T-helper 2 cell treated with Interferon-gamma antibody and Interleukin-4, amounts not matched to agents 5 μg/mL and 100 μg/mL, for 36 hours (primary cell): ENCODE data around the gene NATD1.
"Not testable (repeated sequence)": the region's sequence is repeated elsewhere in the genome, so short reads cannot be mapped to it uniquely, and the experiment has no call there.

Experiments used
- DNase-seq: peaks from one replicate; pipeline ENCODE4 v3.0.0; 2021; ENCODE audit warnings: low spot score
- H3K27ac Mint-ChIP-seq: one replicate; pipeline ENCODE4 v1.8.0; 2021; ENCODE audit warnings: mild to moderate bottlenecking, mixed read lengths
- H3K27me3 Mint-ChIP-seq: one replicate; pipeline ENCODE4 v1.8.0; 2021; ENCODE audit warnings: low read depth, mixed read lengths
- H3K36me3 Mint-ChIP-seq: one replicate; pipeline ENCODE4 v1.8.0; 2021; ENCODE audit warnings: low read depth, mixed read lengths
- H3K4me1 Mint-ChIP-seq: one replicate; pipeline ENCODE4 v1.8.0; 2021; ENCODE audit warnings: low read depth, mixed read lengths
- H3K4me3 Mint-ChIP-seq: one replicate; pipeline ENCODE4 v1.8.0; 2022; ENCODE audit warnings: mild to moderate bottlenecking, moderate library complexity, mixed read lengths
- H3K9me3 Mint-ChIP-seq: one replicate; pipeline ENCODE4 v1.8.0; 2021; ENCODE audit warnings: mixed read lengths

NATD1 gene

GRCh38 chr17:21200590-21201297 lies 52.5 kb downstream of the NATD1 start:
- Mint-ChIP-seq H3K36me3 (peaks cover 26% of the 10 kb centered on the region), H3K9me3 (no peaks in the 10 kb centered on the region), H3K27me3 (no peaks in the 10 kb centered on the region), H3K4me1 (no peaks in the 10 kb centered on the region), H3K27ac (no peak overlapping the region), H3K4me3 (no peak overlapping the region)
- no peak for DNase-seq

GRCh38 chr17:21199856-21200255 lies 53.4 kb downstream of the NATD1 start:
- Mint-ChIP-seq H3K4me3 (no peak overlapping the region), H3K9me3 (no peaks in the 10 kb centered on the region), H3K27me3 (no peaks in the 10 kb centered on the region), H3K27ac (no peak overlapping the region), H3K4me1 (no peaks in the 10 kb centered on the region), H3K36me3 (peaks cover 25% of the 10 kb centered on the region)
- DNase-seq: no peak

- H3K4me3 Mint-ChIP-seq: no peak overlapping the region
- no peak for DNase-seq
- H3K27me3 Mint-ChIP-seq: no peaks in the 10 kb centered on the region
- H3K4me1 Mint-ChIP-seq: no peaks in the 10 kb centered on the region
- H3K27ac Mint-ChIP-seq: no peak overlapping the region
- H3K9me3 Mint-ChIP-seq: no peaks in the 10 kb centered on the region
- peaks cover 25% of the 10 kb centered on the region for H3K36me3 Mint-ChIP-seq
Observed at GRCh38 chr17:21199311-21199710, 53.9 kb downstream of the NATD1 start.

- no peak for DNase-seq
- H3K4me3 Mint-ChIP-seq: no peak overlapping the region
- no peaks in the 10 kb centered on the region for H3K4me1 Mint-ChIP-seq
- no peaks in the 10 kb centered on the region for H3K27me3 Mint-ChIP-seq
- H3K9me3 Mint-ChIP-seq: no peaks in the 10 kb centered on the region
- peaks cover 29% of the 10 kb centered on the region for H3K36me3 Mint-ChIP-seq
- no peak overlapping the region for H3K27ac Mint-ChIP-seq
Observed at GRCh38 chr17:21198411-21198810, 54.8 kb downstream of the NATD1 start.

- Mint-ChIP-seq H3K4me3 (no peak overlapping the region), H3K9me3 (no peaks in the 10 kb centered on the region), H3K36me3 (peaks cover 31% of the 10 kb centered on the region), H3K27me3 (no peaks in the 10 kb centered on the region), H3K4me1 (no peaks in the 10 kb centered on the region), H3K27ac (no peak overlapping the region)
- no peak for DNase-seq
Observed at GRCh38 chr17:21196126-21196525, 57.1 kb downstream of the NATD1 start.

GRCh38 chr17:21194703-21195102 lies 58.5 kb downstream of the NATD1 start:
- Mint-ChIP-seq H3K27me3 (no peaks in the 10 kb centered on the region), H3K36me3 (peaks cover 33% of the 10 kb centered on the region), H3K27ac (no peak overlapping the region), H3K9me3 (no peaks in the 10 kb centered on the region), H3K4me3 (no peak overlapping the region), H3K4me1 (no peaks in the 10 kb centered on the region)
- no peak for DNase-seq

- Mint-ChIP-seq H3K27ac (no peak overlapping the region), H3K27me3 (no peaks in the 10 kb centered on the region), H3K9me3 (no peaks in the 10 kb centered on the region), H3K36me3 (peaks cover 30% of the 10 kb centered on the region), H3K4me1 (no peaks in the 10 kb centered on the region), H3K4me3 (no peak overlapping the region)
- DNase-seq: no peak
Observed at GRCh38 chr17:21194226-21194625, 59.0 kb downstream of the NATD1 start.

GRCh38 chr17:21193031-21193430 lies 60.2 kb downstream of the NATD1 start:
- H3K9me3 Mint-ChIP-seq: no peaks in the 10 kb centered on the region
- no peaks in the 10 kb centered on the region for H3K4me1 Mint-ChIP-seq
- no peak for DNase-seq
- H3K36me3 Mint-ChIP-seq: peaks cover 23% of the 10 kb centered on the region
- H3K27me3 Mint-ChIP-seq: no peaks in the 10 kb centered on the region
- H3K27ac Mint-ChIP-seq: no peak overlapping the region
- H3K4me3 Mint-ChIP-seq: no peak overlapping the region

GRCh38 chr17:21192414-21192813 lies 60.8 kb downstream of the NATD1 start:
- not testable (repeated sequence) for DNase-seq, H3K9me3 Mint-ChIP-seq, H3K4me3 Mint-ChIP-seq, H3K4me1 Mint-ChIP-seq, H3K27ac Mint-ChIP-seq, H3K27me3 Mint-ChIP-seq
- peaks cover 20% of the 10 kb centered on the region for H3K36me3 Mint-ChIP-seq

GRCh38 chr17:21191698-21192097 lies 61.5 kb downstream of the NATD1 start:
- no peaks in the 10 kb centered on the region for H3K27me3 Mint-ChIP-seq
- no peak overlapping the region for H3K4me3 Mint-ChIP-seq
- no peak for DNase-seq
- no peaks in the 10 kb centered on the region for H3K9me3 Mint-ChIP-seq
- H3K27ac Mint-ChIP-seq: no peak overlapping the region
- peaks cover 13% of the 10 kb centered on the region for H3K36me3 Mint-ChIP-seq
- no peaks in the 10 kb centered on the region for H3K4me1 Mint-ChIP-seq

- H3K27ac Mint-ChIP-seq: no peak overlapping the region
- peaks cover 14% of the 10 kb centered on the region for H3K36me3 Mint-ChIP-seq
- H3K4me3 Mint-ChIP-seq: no peak overlapping the region
- no peak for DNase-seq
- H3K9me3 Mint-ChIP-seq: no peaks in the 10 kb centered on the region
- H3K27me3 Mint-ChIP-seq: no peaks in the 10 kb centered on the region
- no peaks in the 10 kb centered on the region for H3K4me1 Mint-ChIP-seq
Observed at GRCh38 chr17:21190078-21190477, 63.1 kb downstream of the NATD1 start.

GRCh38 chr17:21189361-21189760 lies 63.8 kb downstream of the NATD1 start:
- Mint-ChIP-seq H3K27me3 (no peaks in the 10 kb centered on the region), H3K9me3 (no peaks in the 10 kb centered on the region), H3K4me1 (no peaks in the 10 kb centered on the region), H3K36me3 (peaks cover 20% of the 10 kb centered on the region), H3K4me3 (no peak overlapping the region), H3K27ac (no peak overlapping the region)
- no peak for DNase-seq
